GM03348 (cell line): ENCODE data around the gene ZNF768.
"Not testable (repeated sequence)": the region's sequence is repeated elsewhere in the genome, so short reads cannot be mapped to it uniquely, and the experiment has no call there.

Source experiments
- DNase-seq: peaks from one replicate; pipeline ENCODE4 v3.0.0; 2012; ENCODE audit warnings: low spot score

ZNF768 gene

GRCh38 chr16:30555315-30556124 is 29.2 kb upstream of the ZNF768 start:
- no peak for DNase-seq

DNA sequence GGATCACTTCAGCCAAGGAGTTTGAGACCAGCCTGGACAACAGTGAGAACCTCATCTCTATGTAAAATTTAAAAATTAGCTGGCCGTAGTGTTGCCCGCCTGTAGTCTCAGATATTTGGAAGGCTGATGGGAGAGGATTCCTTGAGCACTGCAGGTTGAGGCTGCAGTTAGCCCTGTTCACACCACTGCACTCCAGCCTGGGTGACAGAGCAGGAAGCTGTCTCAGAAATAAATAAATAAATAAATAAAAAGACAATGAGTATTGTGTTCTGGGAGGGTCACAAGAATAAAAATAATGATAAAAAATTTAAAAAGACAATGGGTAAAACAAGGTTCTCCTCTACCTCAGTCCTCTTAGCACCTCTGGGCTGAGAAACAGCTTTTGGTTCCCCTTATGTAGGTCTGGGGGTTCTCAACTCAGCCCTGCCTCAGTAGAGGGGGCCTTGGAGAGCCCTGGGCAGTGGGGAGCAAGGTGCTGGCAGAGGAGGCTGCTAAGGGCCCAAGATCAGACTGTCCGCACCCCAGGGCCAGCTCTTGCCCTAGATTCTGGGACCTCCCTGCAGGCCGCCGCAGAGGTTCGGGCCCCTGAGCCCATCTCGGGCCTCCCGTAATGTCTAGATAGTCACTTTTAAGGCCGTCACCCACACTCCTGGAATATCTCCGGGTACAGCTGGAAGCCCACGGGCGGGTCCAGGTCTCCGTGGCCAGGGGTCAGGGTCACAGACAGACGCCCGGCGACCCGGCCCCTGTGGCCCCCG is 28.4 kb upstream of the ZNF768 start:
- no peak for DNase-seq

GRCh38 chr16:30553393-30553899 is 27.1 kb upstream of the ZNF768 start:
- DNase-seq = no peak

DNA sequence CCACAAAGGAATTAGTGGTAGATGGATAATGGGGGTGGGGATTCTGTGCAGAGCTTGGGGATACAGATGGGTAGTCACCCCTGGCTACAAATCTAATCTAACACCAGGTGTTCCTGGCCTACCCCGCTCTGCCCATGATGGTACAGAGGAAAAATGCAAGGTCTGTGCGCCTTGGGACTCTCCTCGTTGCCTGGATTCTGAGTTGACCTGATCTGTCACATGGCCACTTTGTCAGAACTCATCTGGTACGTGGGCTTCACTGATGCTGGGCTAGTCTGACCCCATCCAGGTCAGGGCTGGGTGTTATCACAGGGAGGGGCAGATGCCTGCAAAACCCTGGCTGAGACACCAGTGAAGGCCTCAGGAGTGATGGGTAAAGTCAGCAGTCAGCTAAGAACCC is 26.6 kb upstream of the ZNF768 start:
- no peak for DNase-seq

DNA sequence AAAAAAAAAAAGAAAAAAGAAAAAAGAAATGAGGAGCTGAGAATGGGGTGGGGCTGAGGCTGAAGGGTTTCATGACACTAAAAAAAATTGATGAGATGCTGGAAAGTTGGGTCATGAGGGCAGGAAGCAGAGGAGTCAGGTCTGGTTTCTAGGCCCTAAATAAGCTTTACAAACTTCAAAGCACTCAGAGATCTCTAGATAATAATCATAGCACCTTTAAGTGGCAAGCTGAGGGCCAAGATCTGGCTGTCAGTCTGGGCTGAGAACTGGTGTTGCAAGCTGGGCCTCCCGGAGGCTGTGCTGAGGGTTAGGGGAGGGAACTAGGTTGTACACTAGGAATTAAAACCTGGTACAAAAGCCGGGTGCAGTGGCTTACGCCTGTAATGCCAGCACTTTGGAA is 25.4 kb upstream of the ZNF768 start:
- DNase-seq = no peak

DNA sequence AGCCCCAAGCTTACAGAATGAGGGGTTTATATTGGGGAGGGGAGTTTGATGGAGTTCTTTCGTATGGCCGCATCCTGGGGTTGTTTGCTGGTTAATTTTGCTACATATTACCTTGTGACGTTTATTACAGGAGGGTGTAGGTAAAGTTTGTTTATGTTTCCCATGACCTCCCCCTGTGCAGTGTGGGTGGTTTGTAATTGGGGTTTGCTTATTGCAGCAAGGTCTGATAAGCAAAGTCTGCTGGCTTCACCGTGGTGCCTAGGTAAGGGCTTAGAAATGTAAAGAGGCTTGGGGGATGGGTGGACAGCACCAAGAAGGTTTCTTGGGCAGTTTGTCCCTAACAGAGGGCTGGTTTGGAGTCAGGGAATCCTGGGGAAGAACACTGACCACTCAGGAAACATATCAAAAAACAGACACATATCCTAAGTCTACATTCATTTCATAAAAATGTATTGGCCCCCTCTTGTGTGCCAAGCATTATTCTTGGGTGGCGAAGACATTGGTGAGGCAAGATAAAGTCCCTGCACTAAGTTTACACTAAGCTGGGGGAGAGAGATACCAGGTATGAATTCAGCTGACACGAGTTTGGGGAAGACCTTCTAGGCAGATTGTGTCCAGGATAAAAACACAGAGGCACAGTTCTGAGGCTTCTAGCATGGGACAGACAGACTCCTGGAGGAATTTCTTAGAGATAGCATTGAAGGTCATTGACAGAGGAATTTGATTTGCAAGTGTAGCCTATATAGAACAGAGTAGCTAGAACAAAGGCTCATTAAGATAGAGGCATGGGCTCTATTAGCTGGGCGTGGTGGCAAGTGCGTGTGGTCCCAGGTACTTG is 22.3 kb upstream of the ZNF768 start:
- no peak for DNase-seq

- DNase-seq = no peak
Measured at GRCh38 chr16:30546115-30546514, 19.7 kb upstream of the ZNF768 start.

- no peak for DNase-seq
Measured at GRCh38 chr16:30543067-30543466, 16.7 kb upstream of the ZNF768 start.

DNA sequence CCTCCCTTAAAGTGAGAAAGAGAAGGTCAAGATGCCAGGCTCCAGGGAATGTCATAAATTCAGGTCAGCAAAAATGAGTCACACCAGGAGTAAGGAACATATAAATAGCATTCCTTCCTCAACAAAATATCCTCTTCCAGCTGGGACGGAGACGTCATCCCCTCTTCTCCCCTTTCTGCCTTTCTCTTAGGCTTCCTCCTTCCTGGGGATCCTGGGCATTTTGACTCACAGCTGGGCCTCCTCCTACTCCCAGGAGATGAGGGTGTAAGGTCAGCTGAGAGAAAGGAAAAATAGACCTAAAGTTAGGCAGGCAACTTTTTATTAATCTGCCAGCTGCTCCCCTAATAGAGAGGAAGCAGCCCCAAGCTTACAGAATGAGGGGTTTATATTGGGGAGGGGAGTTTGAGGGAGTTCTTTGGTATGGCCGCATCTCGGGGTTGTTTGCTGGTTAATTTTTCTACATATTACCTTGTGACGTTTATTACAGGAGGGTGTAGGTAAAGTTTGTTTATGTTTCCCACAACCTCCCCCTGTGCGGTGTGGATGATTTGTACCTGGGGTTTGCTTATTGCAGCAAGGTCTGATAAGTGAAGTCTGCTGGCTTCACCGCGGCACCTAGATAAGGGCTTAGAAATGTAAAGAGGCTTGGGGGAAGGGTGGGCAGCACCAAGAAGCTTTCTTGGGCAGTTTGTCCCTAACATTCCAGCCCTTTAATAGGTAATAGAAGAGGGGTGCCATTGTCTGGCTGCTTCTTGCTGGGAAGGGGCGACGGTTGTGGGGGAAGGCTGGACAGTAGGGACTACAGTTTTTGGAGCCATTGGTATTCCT is 15.3 kb upstream of the ZNF768 start:
- peak; percentile 63 for DNase-seq

- not testable (repeated sequence) for DNase-seq
Measured at GRCh38 chr16:30540916-30541464, 14.6 kb upstream of the ZNF768 start.

DNA sequence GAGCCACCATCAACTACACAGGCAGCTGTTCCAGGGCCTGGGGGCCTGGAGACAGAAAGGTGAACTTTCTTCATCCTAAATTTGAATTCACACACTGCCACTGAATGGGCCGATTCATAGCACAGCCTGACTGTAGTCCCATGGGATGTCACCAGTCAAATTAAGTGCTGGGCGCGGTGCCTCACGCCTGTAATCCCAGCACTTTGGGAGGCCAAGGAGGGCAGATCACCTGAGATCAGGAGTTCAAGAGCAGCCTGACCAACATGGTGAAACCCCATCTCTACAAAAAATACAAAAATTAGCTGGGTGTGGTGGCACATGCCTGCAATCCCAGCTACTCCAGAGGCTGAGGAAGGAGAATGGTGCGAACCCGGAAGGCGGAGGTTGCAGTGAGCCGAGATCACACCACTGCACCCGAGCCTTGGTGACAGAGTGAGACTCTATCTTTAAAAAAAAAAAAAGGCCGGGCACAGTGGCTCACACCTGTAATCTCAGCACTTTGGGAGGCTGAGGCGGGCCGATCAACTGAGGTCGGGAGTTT is 13.7 kb upstream of the ZNF768 start:
- not testable (repeated sequence) for DNase-seq

- DNase-seq = no peak
Measured at GRCh38 chr16:30539000-30539964, 12.9 kb upstream of the ZNF768 start.

DNA sequence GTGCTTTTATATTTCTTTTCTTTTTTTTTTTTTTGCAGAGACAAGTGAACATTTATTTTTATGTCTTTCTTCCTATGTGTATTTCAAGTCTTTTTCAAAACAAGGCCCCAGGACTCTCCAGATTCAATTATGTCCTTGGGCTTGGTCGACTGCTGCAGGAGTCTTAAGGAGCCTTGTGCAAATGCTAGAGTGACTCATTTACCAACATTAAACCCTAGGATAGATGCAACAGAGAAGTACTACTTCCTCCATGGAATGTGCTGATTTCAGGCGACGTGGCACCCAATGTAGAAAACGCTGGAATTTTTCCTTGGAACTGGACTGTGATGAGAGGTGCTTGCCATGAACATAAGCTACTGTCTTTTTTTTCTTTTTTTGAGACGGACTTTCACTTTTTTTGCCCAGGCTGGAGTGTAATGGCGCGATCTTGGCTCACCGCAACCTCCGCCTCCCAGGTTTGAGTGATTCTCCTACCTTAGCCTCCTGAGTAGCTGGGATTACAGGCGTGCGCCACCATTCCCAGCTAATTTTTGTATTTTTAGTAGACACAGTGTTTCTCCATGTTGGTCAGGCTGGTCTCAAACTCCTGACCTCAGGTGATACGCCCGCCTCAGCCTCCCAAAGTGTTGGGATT is 10.1 kb upstream of the ZNF768 start:
- DNase-seq = not testable (repeated sequence)

GRCh38 chr16:30535777-30536190 is 9.4 kb upstream of the ZNF768 start:
- DNase-seq = peak; percentile 84

- no peak for DNase-seq
Measured at GRCh38 chr16:30535106-30535776, 8.9 kb upstream of the ZNF768 start.

- peak; percentile 92 for DNase-seq
Measured at GRCh38 chr16:30534368-30535105, 8.2 kb upstream of the ZNF768 start, which contains the start of gene ZNF747. Gene ZNF747 (minus strand): TSS chr16:30534858. CDS start chr16:30534679, 179 bp downstream.

DNA sequence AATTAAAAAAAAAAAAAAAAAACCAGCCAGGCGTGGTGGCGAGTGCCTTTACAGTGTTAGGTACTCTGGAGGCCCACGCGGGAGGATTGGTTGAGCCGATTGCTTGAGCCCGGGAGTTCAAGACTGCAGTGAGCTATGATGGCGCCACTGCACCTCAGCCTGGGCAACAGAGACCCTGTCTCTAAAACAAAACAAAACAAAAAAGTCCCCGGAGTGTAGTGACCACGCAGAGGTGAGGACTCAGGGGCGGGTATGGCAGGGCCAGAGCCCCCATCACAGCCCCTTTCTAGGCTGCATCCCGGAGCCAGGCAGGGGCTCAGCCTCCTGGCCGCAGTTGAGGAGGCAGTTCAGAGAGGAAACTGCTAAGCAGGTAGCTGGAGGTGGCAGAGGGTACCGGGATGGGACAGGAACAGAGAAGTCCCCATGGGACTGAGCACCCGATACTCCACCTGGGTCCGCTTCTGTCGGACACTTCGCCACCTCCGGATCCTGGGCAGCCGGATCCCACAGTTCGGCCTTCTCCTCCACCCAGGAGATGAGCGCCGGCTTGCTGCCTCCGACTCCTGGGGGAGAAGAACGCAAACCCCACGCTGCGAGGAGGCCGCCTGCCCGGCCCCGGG is 7.5 kb upstream of the ZNF768 start:
- DNase-seq = no peak
